ENCODE results near the gene DENND10.
"Not testable (repeated sequence)": the region's sequence is repeated elsewhere in the genome, so short reads cannot be mapped to it uniquely, and the experiment has no call there.

DENND10 gene

GRCh38 chr10:119103903-119104653 lies at the start of gene DENND10:
DENND10 (plus strand) TSS chr10:119104113; CDS start chr10:119104143, 30 bp downstream.
- peak; percentile 52 to 80 (median 76) for DNase-seq

- no peak for DNase-seq
Measured at GRCh38 chr10:119055472-119055871, 48.4 kb upstream of the DENND10 start.

- no peak for DNase-seq
Measured at GRCh38 chr10:119058010-119058409, 45.9 kb upstream of the DENND10 start.

GRCh38 chr10:119059557-119059956 lies 44.4 kb upstream of the DENND10 start:
- no peak for DNase-seq

- no peak for DNase-seq
Measured at GRCh38 chr10:119060107-119060506, 43.8 kb upstream of the DENND10 start.

- no peak for DNase-seq
Measured at GRCh38 chr10:119061352-119061751, 42.6 kb upstream of the DENND10 start.

GRCh38 chr10:119061926-119062325 lies 42.0 kb upstream of the DENND10 start:
- DNase-seq = no peak

GRCh38 chr10:119070395-119071165 lies 33.3 kb upstream of the DENND10 start:
- no peak for DNase-seq

GRCh38 chr10:119073584-119073983 lies 30.3 kb upstream of the DENND10 start:
- DNase-seq = no peak

GRCh38 chr10:119078422-119079179 lies 25.3 kb upstream of the DENND10 start:
- DNase-seq = no peak

- peak in 5 of 6 experiments; percentile 36 to 71 (median 52) for DNase-seq
Measured at GRCh38 chr10:119079599-119080520, 24.1 kb upstream of the DENND10 start.

GRCh38 chr10:119080521-119081259 lies 23.2 kb upstream of the DENND10 start, which contains the start of gene EIF3A:
EIF3A (minus strand) TSS chr10:119080817; CDS start chr10:119080676, 141 bp downstream.
- DNase-seq = peak; percentile 82 to 93 (median 86)

- no peak for DNase-seq
Measured at GRCh38 chr10:119084896-119085295, 19.0 kb upstream of the DENND10 start.

GRCh38 chr10:119087271-119087882 lies 16.5 kb upstream of the DENND10 start:
- DNase-seq = no peak

- peak in 2 of 6 experiments; percentile 22 to 46 for DNase-seq
Measured at GRCh38 chr10:119090026-119090795, 13.7 kb upstream of the DENND10 start.

GRCh38 chr10:119090968-119091367 lies 12.9 kb upstream of the DENND10 start:
- peak in 3 of 6 experiments; percentile 38 to 65 (median 60) for DNase-seq

- DNase-seq = no peak
Measured at GRCh38 chr10:119095640-119096039, 8.3 kb upstream of the DENND10 start.

- DNase-seq = not testable (repeated sequence)
Measured at GRCh38 chr10:119096641-119097415, 7.1 kb upstream of the DENND10 start.

GRCh38 chr10:119098576-119098975 lies 5.3 kb upstream of the DENND10 start:
- no peak for DNase-seq

Measured in stimulated activated naive CD4-positive, alpha-beta T cell (primary cell).